ENCODE data around the gene SLC16A5. TPM values are rescaled to one million over a fixed set of nuclear protein-coding genes. Genes with fewer than 3 reads are reported as not detected.

Gene SLC16A5
- total RNA-seq, 2 experiments from 2014 or later, result not detected

GRCh38 chr17:75153780-75154194 lies 66.0 kb downstream of the SLC16A5 start:
- Histone ChIP-seq H3K4me2 (ENCODE audit: low read length) (peak overlapping the region; percentile 95), H3K9me2 (ENCODE audit: insufficient read depth, low read length) (no peaks in the 10 kb centered on the region), H4K20me1 (ENCODE audit: insufficient read depth, low read length) (peaks cover 15% of the 10 kb centered on the region; the same call in 1 of the 2 replicates), H3K27ac (ENCODE audit: low read depth, low read length, poor library complexity, severe bottlenecking) (peak overlapping the region; percentile 56), H3K36me3 (ENCODE audit: insufficient read depth, low read length) (peaks cover 28% of the 10 kb centered on the region), H2AFZ (ENCODE audit: low read length) (no peak overlapping the region), H3K4me1 (ENCODE audit: insufficient read depth, low read length, poor library complexity, severe bottlenecking) (peaks cover 24% of the 10 kb centered on the region), H3K9me3 (ENCODE audit: low read length) (no peaks in the 10 kb centered on the region), H3K4me3 (ENCODE audit: low read depth, low read length, poor library complexity, severe bottlenecking) (peak overlapping the region; percentile 75), H3K79me2 (ENCODE audit: insufficient read depth, low read depth, low read length) (peaks cover 53% of the 10 kb centered on the region)
- TF ChIP-seq, protein P1, sequence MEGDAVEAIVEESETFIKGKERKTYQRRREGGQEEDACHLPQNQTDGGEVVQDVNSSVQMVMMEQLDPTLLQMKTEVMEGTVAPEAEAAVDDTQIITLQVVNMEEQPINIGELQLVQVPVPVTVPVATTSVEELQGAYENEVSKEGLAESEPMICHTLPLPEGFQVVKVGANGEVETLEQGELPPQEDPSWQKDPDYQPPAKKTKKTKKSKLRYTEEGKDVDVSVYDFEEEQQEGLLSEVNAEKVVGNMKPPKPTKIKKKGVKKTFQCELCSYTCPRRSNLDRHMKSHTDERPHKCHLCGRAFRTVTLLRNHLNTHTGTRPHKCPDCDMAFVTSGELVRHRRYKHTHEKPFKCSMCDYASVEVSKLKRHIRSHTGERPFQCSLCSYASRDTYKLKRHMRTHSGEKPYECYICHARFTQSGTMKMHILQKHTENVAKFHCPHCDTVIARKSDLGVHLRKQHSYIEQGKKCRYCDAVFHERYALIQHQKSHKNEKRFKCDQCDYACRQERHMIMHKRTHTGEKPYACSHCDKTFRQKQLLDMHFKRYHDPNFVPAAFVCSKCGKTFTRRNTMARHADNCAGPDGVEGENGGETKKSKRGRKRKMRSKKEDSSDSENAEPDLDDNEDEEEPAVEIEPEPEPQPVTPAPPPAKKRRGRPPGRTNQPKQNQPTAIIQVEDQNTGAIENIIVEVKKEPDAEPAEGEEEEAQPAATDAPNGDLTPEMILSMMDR (conservative IDR thresholded peaks at IDR 0.05; ENCODE audit: low read length), result no peak
- TF ChIP-seq EZH2phosphoT487 (IDR thresholded peaks at IDR 0.05; ENCODE audit: borderline replicate concordance, low read depth, low read length), result no peak
- no TSS peak for BruUV-seq (replicated peaks)
- intact Hi-C loops (cut with micrococcal nuclease; ENCODE audit: unreplicated experiment), result loop anchor here (1.0 to 2.0 kb wide), 4 partner anchors 17 to 51 kb away; partner anchors contain the start of genes NT5C and NUP85
- CTCF ChIA-PET (ENCODE audit: unreplicated experiment), result no interaction called here
- POLR2A ChIA-PET, result interaction anchor here (1.4 kb wide), 2 partner anchors 8 to 14 kb away, joined by 3 to 5 read pairs; no protein-coding TSS in a partner anchor
- DNase-seq (ENCODE audit: low spot score), result peak; percentile 57

GRCh38 chr17:75154195-75155106 lies 66.7 kb downstream of the SLC16A5 start, which contains the start of gene JPT1:
TSS of gene JPT1 (minus strand) at chr17:75154512. CDS start at chr17:75154397, 115 bp downstream.
- Histone ChIP-seq H4K20me1 (ENCODE audit: insufficient read depth, low read length) (peaks cover 15% of the 10 kb centered on the region; the same call in 1 of the 2 replicates), H3K27ac (ENCODE audit: low read depth, low read length, poor library complexity, severe bottlenecking) (peak within 1 kb of the TSS; percentile 78), H3K9me2 (ENCODE audit: insufficient read depth, low read length) (no peaks in the 10 kb centered on the region), H3K4me1 (ENCODE audit: insufficient read depth, low read length, poor library complexity, severe bottlenecking) (peaks cover 24% of the 10 kb centered on the region), H3K9me3 (ENCODE audit: low read length) (no peaks in the 10 kb centered on the region), H3K4me3 (ENCODE audit: low read depth, low read length, poor library complexity, severe bottlenecking) (peak within 1 kb of the TSS; percentile 75), H3K79me2 (ENCODE audit: insufficient read depth, low read depth, low read length) (peaks cover 47% of the 10 kb centered on the region), H2AFZ (ENCODE audit: low read length) (peak within 1 kb of the TSS; percentile 75; the same call in 1 of the 2 replicates), H3K4me2 (ENCODE audit: low read length) (peak within 1 kb of the TSS; percentile 95), H3K36me3 (ENCODE audit: insufficient read depth, low read length) (peaks cover 24% of the 10 kb centered on the region; the same call in 1 of the 2 replicates)
- intact Hi-C loops (cut with micrococcal nuclease; ENCODE audit: unreplicated experiment), result loop anchor here (1.0 to 2.0 kb wide), 2 partner anchors 23 to 50 kb away; partner anchors contain the start of genes NT5C and NUP85
- TF ChIP-seq, protein P1 (conservative IDR thresholded peaks at IDR 0.05; ENCODE audit: low read length), result no peak
- TF ChIP-seq EZH2phosphoT487 (IDR thresholded peaks at IDR 0.05; ENCODE audit: borderline replicate concordance, low read depth, low read length), result no peak
- CTCF ChIA-PET (ENCODE audit: unreplicated experiment), result interaction anchor here (0.6 to 1.0 kb wide), 2 partner anchors 17 to 117 kb away, joined by 3 to 4 read pairs; no protein-coding TSS in a partner anchor
- BruUV-seq (replicated peaks), result no TSS peak
- DNase-seq (ENCODE audit: low spot score), result peak; percentile 100
- POLR2A ChIA-PET, result interaction anchor here (0.6 to 1.4 kb wide), 9 partner anchors 8 to 582 kb away, joined by 3 to 10 read pairs (median 4); no protein-coding TSS in a partner anchor

Measured in OCI-LY7 (cell line).